GM23338 (cell line): Measurements from ENCODE around the gene FNDC8.

Source experiments
- CREB1 ChIP-seq: fragments of 250-450 bp; sonication (Bioruptor Pico); IDR thresholded peaks from 2 replicates; pipeline ENCODE4 v1.5.0; 2020; ENCODE audit warnings: low read depth, mild to moderate bottlenecking, moderate library complexity
- CTCF ChIP-seq, 2 experiments: fragments of 200-600 bp in 1 of 2; sonication (generic) in 1 of 2; conservative IDR thresholded peaks; 2 replicates each; pipeline versions ENCODE4 v1.5.1 to v1.6.1; 2016 to 2017; ENCODE audit warnings: antibody characterized with exemption in 2 of 2, low read depth in 2 of 2, mild to moderate bottlenecking in 2 of 2, moderate library complexity in 1 of 2
- EZH2 ChIP-seq: fragments of 200-600 bp; sonication (generic); IDR thresholded peaks from one replicate; pipeline ENCODE4 v1.8.0; 2017; ENCODE audit warnings: antibody characterized with exemption, mild to moderate bottlenecking, low read depth; ENCODE audit not compliant: unreplicated experiment
- JUNB ChIP-seq: IDR thresholded peaks from one replicate; pipeline ENCODE4 v1.6.1; 2016; ENCODE audit warnings: antibody characterized with exemption; ENCODE audit not compliant: unreplicated experiment
- POLR2AphosphoS5 ChIP-seq: IDR thresholded peaks from 2 replicates; pipeline ENCODE4 v1.6.1; 2016; ENCODE audit warnings: antibody characterized with exemption, low read depth
- ZNF114 ChIP-seq: fragments of 250-450 bp; sonication (Bioruptor Pico); IDR thresholded peaks from 2 replicates; pipeline ENCODE4 v1.5.0; 2020; ENCODE audit warnings: mild to moderate bottlenecking, moderate library complexity
- TF ChIP-seq, protein P1 (sequence below): fragments of 250-450 bp; sonication (Bioruptor Pico); IDR thresholded peaks from 2 replicates; pipeline ENCODE4 v1.5.0; 2020; ENCODE audit warnings: mild to moderate bottlenecking, moderate library complexity
- TF ChIP-seq, protein P2 (sequence below): IDR thresholded peaks from one replicate; pipeline ENCODE4 v1.6.1; 2018; ENCODE audit warnings: antibody characterized with exemption; ENCODE audit not compliant: unreplicated experiment

DNA sequence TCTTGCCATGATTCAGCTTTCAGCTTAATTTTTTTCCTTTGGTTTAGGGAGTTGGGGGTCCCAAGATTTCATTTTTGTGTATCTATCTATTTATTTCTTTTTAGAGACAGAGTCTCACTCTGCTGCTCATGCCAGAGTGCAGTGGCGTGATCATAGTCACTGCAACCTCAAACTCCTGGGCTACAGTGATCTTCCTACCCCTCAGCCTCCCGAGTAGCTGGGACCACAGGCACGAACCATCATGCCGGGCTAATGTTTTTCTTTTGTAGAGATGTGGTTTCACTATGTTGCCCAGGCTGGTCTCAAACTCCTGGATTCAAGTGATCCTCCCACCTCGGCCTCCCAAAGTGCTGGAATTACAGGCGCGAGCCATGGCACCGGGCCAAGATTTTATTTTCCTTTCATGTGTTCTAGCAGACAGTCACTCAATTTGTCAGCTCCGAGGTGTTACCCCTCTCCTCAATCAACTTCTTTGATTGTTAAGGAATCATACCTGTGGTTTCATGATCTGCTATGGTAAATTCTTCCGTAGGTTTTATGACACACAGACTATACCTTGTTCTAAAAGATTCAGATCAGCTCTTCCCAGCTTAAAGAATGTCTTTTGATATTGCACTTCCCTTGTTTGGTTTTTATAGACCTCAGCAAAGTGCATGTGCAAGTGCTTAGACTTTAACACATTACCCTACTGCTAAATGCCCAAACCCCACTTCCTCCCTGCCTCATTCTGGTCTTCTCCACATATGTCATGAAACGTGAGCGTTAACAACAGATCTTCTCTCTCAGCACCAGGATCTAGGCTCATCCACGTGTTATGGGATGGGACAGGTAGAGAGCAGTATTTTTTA is 39.2 kb downstream of the FNDC8 start:
- no peak for TF ChIP-seq ZNF114 (CRISPR knock-in tag)
- TF ChIP-seq CTCF (conservative IDR thresholded peaks at IDR 0.05; ENCODE audit: low read depth in 2 of 2): no peak
- no peak for TF ChIP-seq EZH2
- TF ChIP-seq POLR2AphosphoS5: no peak
- TF ChIP-seq, protein P1, sequence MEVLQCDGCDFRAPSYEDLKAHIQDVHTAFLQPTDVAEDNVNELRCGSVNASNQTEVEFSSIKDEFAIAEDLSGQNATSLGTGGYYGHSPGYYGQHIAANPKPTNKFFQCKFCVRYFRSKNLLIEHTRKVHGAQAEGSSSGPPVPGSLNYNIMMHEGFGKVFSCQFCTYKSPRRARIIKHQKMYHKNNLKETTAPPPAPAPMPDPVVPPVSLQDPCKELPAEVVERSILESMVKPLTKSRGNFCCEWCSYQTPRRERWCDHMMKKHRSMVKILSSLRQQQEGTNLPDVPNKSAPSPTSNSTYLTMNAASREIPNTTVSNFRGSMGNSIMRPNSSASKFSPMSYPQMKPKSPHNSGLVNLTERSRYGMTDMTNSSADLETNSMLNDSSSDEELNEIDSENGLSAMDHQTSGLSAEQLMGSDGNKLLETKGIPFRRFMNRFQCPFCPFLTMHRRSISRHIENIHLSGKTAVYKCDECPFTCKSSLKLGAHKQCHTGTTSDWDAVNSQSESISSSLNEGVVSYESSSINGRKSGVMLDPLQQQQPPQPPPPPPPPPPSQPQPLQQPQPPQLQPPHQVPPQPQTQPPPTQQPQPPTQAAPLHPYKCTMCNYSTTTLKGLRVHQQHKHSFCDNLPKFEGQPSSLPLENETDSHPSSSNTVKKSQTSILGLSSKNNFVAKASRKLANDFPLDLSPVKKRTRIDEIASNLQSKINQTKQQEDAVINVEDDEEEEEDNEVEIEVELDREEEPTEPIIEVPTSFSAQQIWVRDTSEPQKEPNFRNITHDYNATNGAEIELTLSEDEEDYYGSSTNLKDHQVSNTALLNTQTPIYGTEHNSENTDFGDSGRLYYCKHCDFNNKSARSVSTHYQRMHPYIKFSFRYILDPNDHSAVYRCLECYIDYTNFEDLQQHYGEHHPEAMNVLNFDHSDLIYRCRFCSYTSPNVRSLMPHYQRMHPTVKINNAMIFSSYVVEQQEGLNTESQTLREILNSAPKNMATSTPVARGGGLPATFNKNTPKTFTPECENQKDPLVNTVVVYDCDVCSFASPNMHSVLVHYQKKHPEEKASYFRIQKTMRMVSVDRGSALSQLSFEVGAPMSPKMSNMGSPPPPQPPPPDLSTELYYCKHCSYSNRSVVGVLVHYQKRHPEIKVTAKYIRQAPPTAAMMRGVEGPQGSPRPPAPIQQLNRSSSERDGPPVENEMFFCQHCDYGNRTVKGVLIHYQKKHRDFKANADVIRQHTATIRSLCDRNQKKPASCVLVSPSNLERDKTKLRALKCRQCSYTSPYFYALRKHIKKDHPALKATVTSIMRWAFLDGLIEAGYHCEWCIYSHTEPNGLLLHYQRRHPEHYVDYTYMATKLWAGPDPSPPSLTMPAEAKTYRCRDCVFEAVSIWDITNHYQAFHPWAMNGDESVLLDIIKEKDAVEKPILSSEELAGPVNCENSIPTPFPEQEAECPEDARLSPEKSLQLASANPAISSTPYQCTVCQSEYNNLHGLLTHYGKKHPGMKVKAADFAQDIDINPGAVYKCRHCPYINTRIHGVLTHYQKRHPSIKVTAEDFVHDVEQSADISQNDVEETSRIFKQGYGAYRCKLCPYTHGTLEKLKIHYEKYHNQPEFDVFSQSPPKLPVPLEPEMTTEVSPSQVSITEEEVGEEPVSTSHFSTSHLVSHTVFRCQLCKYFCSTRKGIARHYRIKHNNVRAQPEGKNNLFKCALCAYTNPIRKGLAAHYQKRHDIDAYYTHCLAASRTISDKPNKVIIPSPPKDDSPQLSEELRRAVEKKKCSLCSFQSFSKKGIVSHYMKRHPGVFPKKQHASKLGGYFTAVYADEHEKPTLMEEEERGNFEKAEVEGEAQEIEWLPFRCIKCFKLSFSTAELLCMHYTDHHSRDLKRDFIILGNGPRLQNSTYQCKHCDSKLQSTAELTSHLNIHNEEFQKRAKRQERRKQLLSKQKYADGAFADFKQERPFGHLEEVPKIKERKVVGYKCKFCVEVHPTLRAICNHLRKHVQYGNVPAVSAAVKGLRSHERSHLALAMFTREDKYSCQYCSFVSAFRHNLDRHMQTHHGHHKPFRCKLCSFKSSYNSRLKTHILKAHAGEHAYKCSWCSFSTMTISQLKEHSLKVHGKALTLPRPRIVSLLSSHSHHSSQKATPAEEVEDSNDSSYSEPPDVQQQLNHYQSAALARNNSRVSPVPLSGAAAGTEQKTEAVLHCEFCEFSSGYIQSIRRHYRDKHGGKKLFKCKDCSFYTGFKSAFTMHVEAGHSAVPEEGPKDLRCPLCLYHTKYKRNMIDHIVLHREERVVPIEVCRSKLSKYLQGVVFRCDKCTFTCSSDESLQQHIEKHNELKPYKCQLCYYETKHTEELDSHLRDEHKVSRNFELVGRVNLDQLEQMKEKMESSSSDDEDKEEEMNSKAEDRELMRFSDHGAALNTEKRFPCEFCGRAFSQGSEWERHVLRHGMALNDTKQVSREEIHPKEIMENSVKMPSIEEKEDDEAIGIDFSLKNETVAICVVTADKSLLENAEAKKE: no peak
- TF ChIP-seq, protein P2, sequence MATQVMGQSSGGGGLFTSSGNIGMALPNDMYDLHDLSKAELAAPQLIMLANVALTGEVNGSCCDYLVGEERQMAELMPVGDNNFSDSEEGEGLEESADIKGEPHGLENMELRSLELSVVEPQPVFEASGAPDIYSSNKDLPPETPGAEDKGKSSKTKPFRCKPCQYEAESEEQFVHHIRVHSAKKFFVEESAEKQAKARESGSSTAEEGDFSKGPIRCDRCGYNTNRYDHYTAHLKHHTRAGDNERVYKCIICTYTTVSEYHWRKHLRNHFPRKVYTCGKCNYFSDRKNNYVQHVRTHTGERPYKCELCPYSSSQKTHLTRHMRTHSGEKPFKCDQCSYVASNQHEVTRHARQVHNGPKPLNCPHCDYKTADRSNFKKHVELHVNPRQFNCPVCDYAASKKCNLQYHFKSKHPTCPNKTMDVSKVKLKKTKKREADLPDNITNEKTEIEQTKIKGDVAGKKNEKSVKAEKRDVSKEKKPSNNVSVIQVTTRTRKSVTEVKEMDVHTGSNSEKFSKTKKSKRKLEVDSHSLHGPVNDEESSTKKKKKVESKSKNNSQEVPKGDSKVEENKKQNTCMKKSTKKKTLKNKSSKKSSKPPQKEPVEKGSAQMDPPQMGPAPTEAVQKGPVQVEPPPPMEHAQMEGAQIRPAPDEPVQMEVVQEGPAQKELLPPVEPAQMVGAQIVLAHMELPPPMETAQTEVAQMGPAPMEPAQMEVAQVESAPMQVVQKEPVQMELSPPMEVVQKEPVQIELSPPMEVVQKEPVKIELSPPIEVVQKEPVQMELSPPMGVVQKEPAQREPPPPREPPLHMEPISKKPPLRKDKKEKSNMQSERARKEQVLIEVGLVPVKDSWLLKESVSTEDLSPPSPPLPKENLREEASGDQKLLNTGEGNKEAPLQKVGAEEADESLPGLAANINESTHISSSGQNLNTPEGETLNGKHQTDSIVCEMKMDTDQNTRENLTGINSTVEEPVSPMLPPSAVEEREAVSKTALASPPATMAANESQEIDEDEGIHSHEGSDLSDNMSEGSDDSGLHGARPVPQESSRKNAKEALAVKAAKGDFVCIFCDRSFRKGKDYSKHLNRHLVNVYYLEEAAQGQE: no peak
- TF ChIP-seq JUNB: no peak
- TF ChIP-seq CREB1 (CRISPR knock-in tag): no peak
